CD4-positive, alpha-beta T cell (primary cell): Measurements from ENCODE around the gene FNDC3B. TPM values are rescaled to one million over a fixed set of nuclear protein-coding genes. Genes with fewer than 3 reads are reported as not detected.

Experiments
- ATAC-seq: fragments of 200-7000 bp; cut with Tn5 transposase; one replicate; pipeline ENCODE4 v1.10.0; 2022; ENCODE audit warnings: mild to moderate bottlenecking; ENCODE audit not compliant: poor library complexity
- CTCF ChIA-PET: fragments of 350-600 bp; sonication (Branson Sonifier 250); formaldehyde crosslinking; loops from one replicate; lab custom pipeline; 2021; ENCODE audit warnings: antibody characterized with exemption, inconsistent platforms; lab: Charles Lee
- POLR2A ChIA-PET: fragments of 350-600 bp; sonication (Branson Sonifier 250); formaldehyde crosslinking; loops from one replicate; lab custom pipeline; 2021; ENCODE audit warnings: antibody characterized with exemption, inconsistent platforms; lab: Charles Lee
- DNase-seq, 14 experiments: peaks; one replicate each; pipeline ENCODE4 v3.0.0-alpha.2; 2013 to 2020; ENCODE audit warnings: mixed read lengths in 2 of 14
- H3K27ac ChIP-seq, 2 donors: one replicate each; pipeline versions ENCODE4 v1.5.1 to v1.7.0; 2013; ENCODE audit warnings: low read length in 2 of 2, low read depth in 1 of 2, mild to moderate bottlenecking in 1 of 2
- H3K27me3 ChIP-seq, 2 experiments: 1 replicate in 1 of 2; 2 replicates in 1 of 2; pipeline versions ENCODE4 v1.6.1 to v1.7.0; 2013; ENCODE audit warnings: low read length in 2 of 2, control low read depth in 1 of 2, mild to moderate bottlenecking in 1 of 2, moderate library complexity in 1 of 2; ENCODE audit not compliant: insufficient read depth in 2 of 2, control insufficient read depth in 1 of 2
- H3K36me3 ChIP-seq: one replicate; pipeline ENCODE4 v1.6.1; 2013; ENCODE audit warnings: low read length, control low read depth; ENCODE audit not compliant: insufficient read depth
- H3K4me1 ChIP-seq: one replicate; pipeline ENCODE4 v1.6.1; 2013; ENCODE audit warnings: low read length, control low read depth; ENCODE audit not compliant: insufficient read depth
- H3K4me3 ChIP-seq: one replicate; pipeline ENCODE4 v1.5.1; 2013; ENCODE audit warnings: mild to moderate bottlenecking, low read length, moderate library complexity
- H3K9me3 ChIP-seq, 2 experiments: 1 replicate in 1 of 2; 2 replicates in 1 of 2; pipeline versions ENCODE4 v1.6.1 to v1.7.0; 2013; ENCODE audit warnings: low read length in 2 of 2, mild to moderate bottlenecking in 2 of 2, control low read depth in 1 of 2, moderate library complexity in 1 of 2; ENCODE audit not compliant: control insufficient read depth in 1 of 2, insufficient read depth in 1 of 2
- H3K27ac Mint-ChIP-seq: one replicate; pipeline ENCODE4 v1.8.0; 2020; ENCODE audit warnings: mixed read lengths
- H3K27me3 Mint-ChIP-seq: one replicate; pipeline ENCODE4 v1.8.0; 2021; ENCODE audit warnings: mixed read lengths
- H3K36me3 Mint-ChIP-seq: one replicate; pipeline ENCODE4 v1.8.0; 2021; ENCODE audit warnings: low read depth, mixed read lengths
- H3K4me1 Mint-ChIP-seq: one replicate; pipeline ENCODE4 v1.8.0; 2021; ENCODE audit warnings: low read depth, mixed read lengths
- H3K4me3 Mint-ChIP-seq: one replicate; pipeline ENCODE4 v1.8.0; 2020; ENCODE audit warnings: mild to moderate bottlenecking, mixed read lengths
- H3K9me3 Mint-ChIP-seq: one replicate; pipeline ENCODE4 v1.8.0; 2020; ENCODE audit warnings: mixed read lengths
- CTCF ChIP-seq: fragments of 200-600 bp; IDR thresholded peaks from one replicate; pipeline ENCODE4 v1.8.0; 2022; ENCODE audit warnings: antibody characterized with exemption, mild to moderate bottlenecking
- intact Hi-C, 2 experiments: fragments of 100-400 bp; cut with DNase I in 1 of 2; cut with micrococcal nuclease in 1 of 2; formaldehyde crosslinking; loops; one replicate each; pipeline versions ENCODE4 v1.15.1 to v1.9.0; 2023 to 2025; cut with DNase I, micrococcal nuclease
- total RNA-seq, 174 experiments: library from RNA in 2 of 174; stranded (reverse) in 2 of 174; gene quantifications; one replicate each; pipeline ENCODE4 v1.2.3 and lab custom pipeline; 2021 to 2026

FNDC3B gene
- total RNA-seq, 2 experiments from 2014 or later = 26.1 to 28.7 TPM

DNA sequence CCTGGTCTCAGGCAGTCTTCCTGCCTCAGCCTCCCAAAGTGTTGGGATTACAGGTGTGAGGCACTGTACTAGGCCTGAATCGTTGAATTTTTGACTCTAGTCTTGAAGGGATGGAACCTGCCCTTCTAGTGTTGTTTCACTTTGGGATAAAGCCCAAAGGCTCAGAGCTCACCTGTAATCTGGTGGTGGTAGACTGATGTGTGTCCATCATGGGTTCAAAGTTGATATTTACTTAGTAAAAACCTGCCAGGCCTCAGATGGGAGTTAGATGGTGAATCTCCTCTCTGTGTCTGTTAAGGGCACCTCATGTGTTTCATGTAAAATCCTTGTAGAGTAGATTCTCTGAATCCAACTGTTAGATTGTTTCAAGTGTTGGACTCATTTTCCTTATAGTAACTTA lies 41.1 kb downstream of the FNDC3B start:
- DNase-seq = no peak
- Histone ChIP-seq H3K27me3 (no peaks in the 10 kb centered on the region), H3K9me3 (no peaks in the 10 kb centered on the region), H3K4me3 (no peak overlapping the region), H3K36me3 (no peaks in the 10 kb centered on the region), H3K4me1 (no peaks in the 10 kb centered on the region), H3K27ac (no peak overlapping the region)
- H3K27me3 Mint-ChIP-seq = no peaks in the 10 kb centered on the region
- H3K4me1 Mint-ChIP-seq = peaks cover 10% of the 10 kb centered on the region
- intact Hi-C loops = no loop called here
- no peak for TF ChIP-seq CTCF
- no peak overlapping the region for H3K4me3 Mint-ChIP-seq
- ATAC-seq = no peak
- H3K36me3 Mint-ChIP-seq = no peaks in the 10 kb centered on the region
- H3K27ac Mint-ChIP-seq = no peak overlapping the region
- no peaks in the 10 kb centered on the region for H3K9me3 Mint-ChIP-seq
- POLR2A ChIA-PET = no interaction called here
- CTCF ChIA-PET = no interaction called here

- intact Hi-C loops = no loop called here
- Histone ChIP-seq H3K27me3 (no peaks in the 10 kb centered on the region), H3K36me3 (no peaks in the 10 kb centered on the region), H3K27ac (no peak overlapping the region), H3K4me3 (no peak overlapping the region), H3K4me1 (no peaks in the 10 kb centered on the region), H3K9me3 (no peaks in the 10 kb centered on the region)
- no peak for TF ChIP-seq CTCF
- no peak for ATAC-seq
- H3K4me1 Mint-ChIP-seq = peaks cover 19% of the 10 kb centered on the region
- H3K9me3 Mint-ChIP-seq = no peaks in the 10 kb centered on the region
- no peak overlapping the region for H3K4me3 Mint-ChIP-seq
- H3K27ac Mint-ChIP-seq = no peak overlapping the region
- POLR2A ChIA-PET = no interaction called here
- H3K36me3 Mint-ChIP-seq = no peaks in the 10 kb centered on the region
- no peaks in the 10 kb centered on the region for H3K27me3 Mint-ChIP-seq
- DNase-seq = no peak
- CTCF ChIA-PET = interaction anchor here (1.4 kb wide), 1 partner anchor 17 kb away, joined by 3 read pairs; no protein-coding TSS in a partner anchor
Observed at GRCh38 chr3:172082269-172082668, 42.9 kb downstream of the FNDC3B start.

GRCh38 chr3:172082820-172083513 lies 43.6 kb downstream of the FNDC3B start:
- intact Hi-C loops = no loop called here
- H3K9me3 Mint-ChIP-seq = no peaks in the 10 kb centered on the region
- H3K4me3 ChIP-seq = no peak overlapping the region
- ATAC-seq (no peak), DNase-seq (no peak)
- no peak for TF ChIP-seq CTCF
- no peaks in the 10 kb centered on the region for H3K9me3 ChIP-seq
- ChIA-PET CTCF (interaction anchor here (0.6 to 1.4 kb wide), 2 partner anchors 18 to 901 kb away, joined by 3 to 4 read pairs; no protein-coding TSS in a partner anchor), POLR2A (no interaction called here)
- H3K36me3 Mint-ChIP-seq = no peaks in the 10 kb centered on the region
- H3K27ac ChIP-seq = no peak overlapping the region
- H3K4me1 ChIP-seq = no peaks in the 10 kb centered on the region
- no peaks in the 10 kb centered on the region for H3K27me3 ChIP-seq
- H3K4me3 Mint-ChIP-seq = no peak overlapping the region
- H3K27me3 Mint-ChIP-seq = no peaks in the 10 kb centered on the region
- no peak overlapping the region for H3K27ac Mint-ChIP-seq
- H3K36me3 ChIP-seq = no peaks in the 10 kb centered on the region
- H3K4me1 Mint-ChIP-seq = peaks cover 26% of the 10 kb centered on the region
